Measurements from ENCODE around the gene ELOVL7. TPM values are rescaled to one million over a fixed set of nuclear protein-coding genes. Genes with fewer than 3 reads are reported as not detected.

The ELOVL7 gene
- total RNA-seq, 1 experiment from 2014 or later: 1.2 TPM

- Histone ChIP-seq H3K36me3 (ENCODE audit: low read depth, low read length) (no peaks in the 10 kb centered on the region), H3K4me1 (ENCODE audit: insufficient read depth, low read length) (no peaks in the 10 kb centered on the region), H4K20me1 (ENCODE audit: low read length) (no peaks in the 10 kb centered on the region), H3K27me3 (ENCODE audit: low read length) (no peaks in the 10 kb centered on the region), H2AFZ (ENCODE audit: low read length) (no peak overlapping the region), H3K9ac (ENCODE audit: low read length) (no peak overlapping the region), H3K9me2 (replicated peaks; ENCODE audit: low read length) (no peaks in the 10 kb centered on the region), H3F3A (ENCODE audit: low read length, unreplicated experiment) (no peaks in the 10 kb centered on the region), H3K9me3 (ENCODE audit: low read length) (no peaks in the 10 kb centered on the region), H3K4me2 (ENCODE audit: low read length) (no peak overlapping the region), H3K27ac (ENCODE audit: low read length) (no peak overlapping the region), H3K4me3 (ENCODE audit: low read length) (no peak overlapping the region), H3K79me2 (ENCODE audit: low read length) (no peaks in the 10 kb centered on the region)
- DNase-seq (no peak), ATAC-seq (no peak)
- BruUV-seq (replicated peaks): no TSS peak
- ChIA-PET POLR2A (ENCODE audit: unreplicated experiment) (no interaction called here), CTCF (no interaction called here)
- intact Hi-C loops (cut with micrococcal nuclease): no loop called here
- TF ChIP-seq EZH2 (IDR thresholded peaks at IDR 0.05; ENCODE audit: low read length, unreplicated experiment) (no peak), EZH2phosphoT487 (IDR thresholded peaks at IDR 0.05; ENCODE audit: borderline replicate concordance, low read length) (no peak)
- TF ChIP-seq, protein P1, sequence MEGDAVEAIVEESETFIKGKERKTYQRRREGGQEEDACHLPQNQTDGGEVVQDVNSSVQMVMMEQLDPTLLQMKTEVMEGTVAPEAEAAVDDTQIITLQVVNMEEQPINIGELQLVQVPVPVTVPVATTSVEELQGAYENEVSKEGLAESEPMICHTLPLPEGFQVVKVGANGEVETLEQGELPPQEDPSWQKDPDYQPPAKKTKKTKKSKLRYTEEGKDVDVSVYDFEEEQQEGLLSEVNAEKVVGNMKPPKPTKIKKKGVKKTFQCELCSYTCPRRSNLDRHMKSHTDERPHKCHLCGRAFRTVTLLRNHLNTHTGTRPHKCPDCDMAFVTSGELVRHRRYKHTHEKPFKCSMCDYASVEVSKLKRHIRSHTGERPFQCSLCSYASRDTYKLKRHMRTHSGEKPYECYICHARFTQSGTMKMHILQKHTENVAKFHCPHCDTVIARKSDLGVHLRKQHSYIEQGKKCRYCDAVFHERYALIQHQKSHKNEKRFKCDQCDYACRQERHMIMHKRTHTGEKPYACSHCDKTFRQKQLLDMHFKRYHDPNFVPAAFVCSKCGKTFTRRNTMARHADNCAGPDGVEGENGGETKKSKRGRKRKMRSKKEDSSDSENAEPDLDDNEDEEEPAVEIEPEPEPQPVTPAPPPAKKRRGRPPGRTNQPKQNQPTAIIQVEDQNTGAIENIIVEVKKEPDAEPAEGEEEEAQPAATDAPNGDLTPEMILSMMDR (conservative IDR thresholded peaks at IDR 0.05; ENCODE audit: low read depth, low read length): no peak
Measured at GRCh38 chr5:60826653-60827052, 17.4 kb downstream of the ELOVL7 start.

DNA sequence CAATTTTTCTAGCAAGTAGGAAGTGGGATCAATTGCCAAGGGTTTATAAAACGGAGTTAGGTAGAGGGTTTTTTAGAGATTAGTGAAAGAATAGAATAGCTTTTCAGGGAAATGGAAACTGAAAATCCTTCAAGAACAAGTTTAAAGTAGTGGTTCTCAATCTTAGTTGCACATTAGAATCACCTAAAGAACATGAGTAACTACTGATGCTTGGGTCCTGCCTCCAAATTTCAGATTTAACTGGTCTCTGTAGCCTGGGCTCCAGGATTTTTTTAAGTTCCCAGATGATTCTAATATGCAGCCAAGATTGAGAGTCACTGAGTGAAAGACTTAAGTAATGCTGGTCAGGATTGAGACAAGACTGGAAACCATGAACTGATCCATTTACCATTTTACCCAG lies 20.5 kb downstream of the ELOVL7 start:
- intact Hi-C loops (cut with micrococcal nuclease): no loop called here
- no peak overlapping the region for H3K4me3 ChIP-seq (ENCODE audit: low read length)
- BruUV-seq (replicated peaks): no TSS peak
- H3K9me2 ChIP-seq (replicated peaks; ENCODE audit: low read length): no peaks in the 10 kb centered on the region
- no peak for DNase-seq
- no peak for TF ChIP-seq EZH2phosphoT487 (IDR thresholded peaks at IDR 0.05; ENCODE audit: borderline replicate concordance, low read length)
- H3K4me2 ChIP-seq (ENCODE audit: low read length): no peak overlapping the region
- no peak for ATAC-seq
- H3K4me1 ChIP-seq (ENCODE audit: insufficient read depth, low read length): no peaks in the 10 kb centered on the region
- H3K36me3 ChIP-seq (ENCODE audit: low read depth, low read length): no peaks in the 10 kb centered on the region
- POLR2A ChIA-PET (ENCODE audit: unreplicated experiment): no interaction called here
- no peak overlapping the region for H3K27ac ChIP-seq (ENCODE audit: low read length)
- no peaks in the 10 kb centered on the region for H4K20me1 ChIP-seq (ENCODE audit: low read length)
- no peak overlapping the region for H2AFZ ChIP-seq (ENCODE audit: low read length)
- H3F3A ChIP-seq (ENCODE audit: low read length, unreplicated experiment): no peaks in the 10 kb centered on the region
- no peaks in the 10 kb centered on the region for H3K79me2 ChIP-seq (ENCODE audit: low read length)
- CTCF ChIA-PET: no interaction called here
- no peak overlapping the region for H3K9ac ChIP-seq (ENCODE audit: low read length)
- no peaks in the 10 kb centered on the region for H3K27me3 ChIP-seq (ENCODE audit: low read length)
- H3K9me3 ChIP-seq (ENCODE audit: low read length): no peaks in the 10 kb centered on the region

DNA sequence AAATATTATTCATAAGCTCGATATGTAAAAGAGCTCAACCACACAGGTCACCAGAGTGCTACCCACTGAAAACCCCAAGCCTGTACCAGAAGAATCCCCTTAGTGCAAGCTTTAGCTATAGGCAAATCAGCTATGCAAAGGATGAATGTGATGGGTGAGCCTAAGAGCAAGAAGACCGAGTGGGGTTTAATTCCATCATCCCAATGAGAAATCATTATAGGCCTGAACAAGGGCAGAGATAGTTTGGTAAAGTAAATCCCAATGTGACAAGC lies 21.8 kb downstream of the ELOVL7 start:
- POLR2A ChIA-PET (ENCODE audit: unreplicated experiment): no interaction called here
- no peaks in the 10 kb centered on the region for H3K79me2 ChIP-seq (ENCODE audit: low read length)
- no peaks in the 10 kb centered on the region for H3K27me3 ChIP-seq (ENCODE audit: low read length)
- H3K9ac ChIP-seq (ENCODE audit: low read length): no peak overlapping the region
- no TSS peak for BruUV-seq (replicated peaks)
- no peaks in the 10 kb centered on the region for H3K9me3 ChIP-seq (ENCODE audit: low read length)
- no peak overlapping the region for H2AFZ ChIP-seq (ENCODE audit: low read length)
- H4K20me1 ChIP-seq (ENCODE audit: low read length): no peaks in the 10 kb centered on the region
- H3K4me2 ChIP-seq (ENCODE audit: low read length): no peak overlapping the region
- no peak for TF ChIP-seq EZH2phosphoT487 (IDR thresholded peaks at IDR 0.05; ENCODE audit: borderline replicate concordance, low read length)
- no peak for TF ChIP-seq EZH2 (IDR thresholded peaks at IDR 0.05; ENCODE audit: low read length, unreplicated experiment)
- TF ChIP-seq, protein P1 (conservative IDR thresholded peaks at IDR 0.05; ENCODE audit: low read depth, low read length): no peak
- H3F3A ChIP-seq (ENCODE audit: low read length, unreplicated experiment): no peaks in the 10 kb centered on the region
- DNase-seq: no peak
- no peak overlapping the region for H3K27ac ChIP-seq (ENCODE audit: low read length)
- H3K4me1 ChIP-seq (ENCODE audit: insufficient read depth, low read length): no peaks in the 10 kb centered on the region
- H3K4me3 ChIP-seq (ENCODE audit: low read length): no peak overlapping the region
- no peaks in the 10 kb centered on the region for H3K36me3 ChIP-seq (ENCODE audit: low read depth, low read length)
- intact Hi-C loops (cut with micrococcal nuclease): no loop called here
- no peaks in the 10 kb centered on the region for H3K9me2 ChIP-seq (replicated peaks; ENCODE audit: low read length)
- CTCF ChIA-PET: no interaction called here
- no peak for ATAC-seq

All from PC-3 (cell line).